C4-2B (cell line): ENCODE data around the gene TRIM10.

ENCODE experiments used
- ZFX ChIP-seq: fragments of 450-650 bp; IDR thresholded peaks from 2 replicates; pipeline ENCODE4 v1.6.1; 2017
- TF ChIP-seq, protein P1 (sequence below): fragments of 450-650 bp; conservative IDR thresholded peaks from 2 replicates; pipeline ENCODE4 v1.5.1; 2017; ENCODE audit warnings: mild to moderate bottlenecking

DNA sequence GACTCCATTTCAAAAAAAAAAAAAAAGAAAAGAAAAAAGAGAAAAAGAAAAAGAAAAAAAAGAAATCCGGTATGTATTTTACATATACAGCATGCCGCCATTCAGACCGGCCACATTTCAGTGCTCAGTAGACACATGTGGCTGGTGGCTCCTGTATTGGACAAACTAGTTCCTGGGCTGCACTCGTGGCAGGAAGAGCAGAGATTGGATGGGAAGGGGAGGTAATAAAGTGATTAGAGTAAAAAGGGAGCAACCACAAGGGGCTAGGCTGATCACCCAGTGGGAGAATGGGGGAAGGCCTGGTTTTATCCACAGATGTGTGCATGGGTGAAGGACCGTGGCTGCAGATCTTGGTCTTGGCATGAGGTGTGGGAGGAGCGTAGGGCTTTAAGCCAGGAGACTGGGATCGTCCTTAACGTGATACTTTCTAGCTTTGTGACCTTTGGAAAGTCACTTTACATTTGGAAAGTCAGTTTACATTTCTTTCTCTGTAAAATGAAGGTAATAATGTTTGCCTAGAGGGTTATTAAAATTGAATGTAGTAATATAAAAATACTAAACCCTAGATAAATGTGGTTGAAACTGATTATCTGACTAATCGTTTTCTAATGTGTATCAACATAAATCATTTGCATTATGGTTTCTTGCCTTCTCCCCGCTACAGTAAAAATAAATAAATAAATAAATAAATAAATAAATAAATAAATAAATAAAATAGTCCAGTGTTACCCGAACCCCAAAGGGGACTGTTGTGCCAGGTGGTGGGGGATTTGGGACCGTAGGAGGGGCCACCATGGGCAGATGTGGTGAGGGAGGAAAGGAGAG lies 1.5 kb upstream of the TRIM10 start:
- TF ChIP-seq, protein P1, sequence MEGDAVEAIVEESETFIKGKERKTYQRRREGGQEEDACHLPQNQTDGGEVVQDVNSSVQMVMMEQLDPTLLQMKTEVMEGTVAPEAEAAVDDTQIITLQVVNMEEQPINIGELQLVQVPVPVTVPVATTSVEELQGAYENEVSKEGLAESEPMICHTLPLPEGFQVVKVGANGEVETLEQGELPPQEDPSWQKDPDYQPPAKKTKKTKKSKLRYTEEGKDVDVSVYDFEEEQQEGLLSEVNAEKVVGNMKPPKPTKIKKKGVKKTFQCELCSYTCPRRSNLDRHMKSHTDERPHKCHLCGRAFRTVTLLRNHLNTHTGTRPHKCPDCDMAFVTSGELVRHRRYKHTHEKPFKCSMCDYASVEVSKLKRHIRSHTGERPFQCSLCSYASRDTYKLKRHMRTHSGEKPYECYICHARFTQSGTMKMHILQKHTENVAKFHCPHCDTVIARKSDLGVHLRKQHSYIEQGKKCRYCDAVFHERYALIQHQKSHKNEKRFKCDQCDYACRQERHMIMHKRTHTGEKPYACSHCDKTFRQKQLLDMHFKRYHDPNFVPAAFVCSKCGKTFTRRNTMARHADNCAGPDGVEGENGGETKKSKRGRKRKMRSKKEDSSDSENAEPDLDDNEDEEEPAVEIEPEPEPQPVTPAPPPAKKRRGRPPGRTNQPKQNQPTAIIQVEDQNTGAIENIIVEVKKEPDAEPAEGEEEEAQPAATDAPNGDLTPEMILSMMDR = no peak
- no peak for TF ChIP-seq ZFX
